ENCODE results near the gene STAT3.

DNA sequence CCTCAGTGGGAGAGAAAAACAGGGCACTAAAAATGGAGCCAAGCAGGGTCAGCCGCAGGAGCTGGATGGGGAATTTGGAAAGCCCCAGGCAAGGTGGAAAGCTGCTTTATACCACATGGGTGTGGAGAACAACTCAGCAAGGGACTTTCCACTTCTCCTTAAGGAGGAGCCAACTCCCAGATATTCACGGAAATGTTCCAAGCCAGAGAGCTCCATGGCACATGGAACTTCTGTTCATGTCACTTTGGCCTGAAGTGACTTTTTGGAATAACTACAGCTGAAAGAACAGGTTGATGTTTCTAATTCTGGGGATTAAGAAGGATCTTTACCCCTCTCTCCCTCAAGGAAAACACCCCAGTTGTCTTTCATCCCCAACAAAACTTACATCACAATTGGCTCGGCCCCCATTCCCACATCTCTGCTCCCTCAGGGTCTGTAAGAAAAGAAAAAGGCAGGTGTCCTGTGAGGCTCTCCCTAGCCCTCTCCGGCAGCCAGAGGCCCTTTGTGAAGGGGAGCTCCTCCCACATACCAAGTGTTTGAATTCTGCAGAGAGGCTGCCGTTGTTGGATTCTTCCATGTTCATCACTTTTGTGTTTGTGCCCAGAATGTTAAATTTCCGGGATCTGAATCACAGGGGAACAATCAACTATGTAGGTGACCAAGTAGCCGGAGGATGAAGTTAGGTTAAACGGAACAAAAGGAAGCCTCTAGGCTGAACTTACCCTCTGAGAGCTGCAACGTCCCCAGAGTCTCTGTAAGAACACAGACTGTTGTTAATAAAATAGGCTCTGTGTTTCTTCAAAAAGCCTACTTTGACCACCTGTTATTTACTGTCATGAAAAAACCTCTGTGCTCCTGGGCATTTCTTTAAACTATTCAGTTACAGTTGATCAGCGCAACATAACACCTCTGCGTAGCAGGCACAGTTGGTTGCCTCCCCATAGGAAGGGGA lies 58.9 kb downstream of the STAT3 start:
- no peak for TF ChIP-seq POLR2A (IDR thresholded peaks at IDR 0.05; ENCODE audit: low read length)
- TF ChIP-seq, protein P1, sequence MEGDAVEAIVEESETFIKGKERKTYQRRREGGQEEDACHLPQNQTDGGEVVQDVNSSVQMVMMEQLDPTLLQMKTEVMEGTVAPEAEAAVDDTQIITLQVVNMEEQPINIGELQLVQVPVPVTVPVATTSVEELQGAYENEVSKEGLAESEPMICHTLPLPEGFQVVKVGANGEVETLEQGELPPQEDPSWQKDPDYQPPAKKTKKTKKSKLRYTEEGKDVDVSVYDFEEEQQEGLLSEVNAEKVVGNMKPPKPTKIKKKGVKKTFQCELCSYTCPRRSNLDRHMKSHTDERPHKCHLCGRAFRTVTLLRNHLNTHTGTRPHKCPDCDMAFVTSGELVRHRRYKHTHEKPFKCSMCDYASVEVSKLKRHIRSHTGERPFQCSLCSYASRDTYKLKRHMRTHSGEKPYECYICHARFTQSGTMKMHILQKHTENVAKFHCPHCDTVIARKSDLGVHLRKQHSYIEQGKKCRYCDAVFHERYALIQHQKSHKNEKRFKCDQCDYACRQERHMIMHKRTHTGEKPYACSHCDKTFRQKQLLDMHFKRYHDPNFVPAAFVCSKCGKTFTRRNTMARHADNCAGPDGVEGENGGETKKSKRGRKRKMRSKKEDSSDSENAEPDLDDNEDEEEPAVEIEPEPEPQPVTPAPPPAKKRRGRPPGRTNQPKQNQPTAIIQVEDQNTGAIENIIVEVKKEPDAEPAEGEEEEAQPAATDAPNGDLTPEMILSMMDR (IDR thresholded peaks at IDR 0.05), result no peak
- TF ChIP-seq MAFK (IDR thresholded peaks at IDR 0.05; ENCODE audit: partially characterized antibody), result no peak
- no peak for TF ChIP-seq USF2 (IDR thresholded peaks at IDR 0.05)
- TF ChIP-seq EP300 (IDR thresholded peaks at IDR 0.05), result peak in 1 of 2 experiments; percentile 50; a peak in 2 of 5 replicates
- TF ChIP-seq BHLHE40 (IDR thresholded peaks at IDR 0.05; ENCODE audit: low read depth, low read length), result no peak
- TF ChIP-seq MYC (IDR thresholded peaks at IDR 0.05; ENCODE audit: borderline replicate concordance, low read length), result peak; percentile 57; the same call in 1 of the 2 replicates
